Gastrocnemius medialis (tissue), 4 donors: ENCODE results near the gene TMX1.

Source experiments
- CTCF ChIP-seq, 5 experiments: fragments of 450-650 bp in 3 of 5; fragments of 200-600 bp in 2 of 5; sonication (generic) in 2 of 5; IDR thresholded peaks in 4 of 5; conservative IDR thresholded peaks in 1 of 5; 1 replicate in 4 of 5; 2 replicates in 1 of 5; pipeline ENCODE4 v1.5.1; 2016 to 2019; ENCODE audit warnings: antibody characterized with exemption in 5 of 5, mild to moderate bottlenecking in 3 of 5, moderate library complexity in 3 of 5
- POLR2A ChIP-seq, 2 donors: fragments of 450-650 bp; IDR thresholded peaks; one replicate each; pipeline ENCODE4 v1.6.1; 2017; ENCODE audit warnings: antibody characterized with exemption in 2 of 2, mild to moderate bottlenecking in 2 of 2, moderate library complexity in 2 of 2

DNA sequence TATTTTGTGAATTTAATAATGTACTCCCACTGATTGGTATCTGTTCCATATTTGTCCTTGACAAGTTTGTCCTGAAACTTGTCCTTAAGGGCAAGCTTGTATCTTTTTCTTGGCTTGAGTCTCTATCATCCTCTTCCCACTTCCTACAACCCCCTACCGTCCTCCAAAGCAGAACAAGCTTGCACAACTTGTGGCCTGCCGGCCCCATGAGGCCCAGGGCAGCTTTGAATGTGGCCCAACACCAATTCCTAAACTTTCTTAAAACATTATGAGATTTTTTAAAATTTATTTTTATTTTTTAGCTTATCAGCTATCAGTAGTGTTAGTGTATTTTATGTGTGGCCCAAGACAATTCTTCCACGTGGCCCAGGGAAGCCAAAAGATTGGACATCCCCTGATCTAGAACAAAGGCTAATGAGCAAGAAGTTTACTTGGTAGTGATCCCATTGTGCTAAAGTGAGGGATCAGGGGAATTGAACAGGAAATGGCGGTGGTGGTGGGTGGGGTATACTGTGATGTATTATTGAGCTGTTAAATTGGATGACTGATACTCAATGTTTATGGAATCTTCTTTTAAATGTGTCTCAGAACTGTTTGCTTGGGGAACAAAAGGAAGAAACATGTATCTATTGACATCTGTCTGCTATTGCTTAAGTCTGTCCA, 37.8 kb downstream of the TMX1 start:
- TF ChIP-seq CTCF (IDR thresholded peaks at IDR 0.05 in 4 of 5, conservative IDR thresholded peaks at IDR 0.05 in 1 of 5) (no peak), POLR2A (IDR thresholded peaks at IDR 0.05) (no peak)
